ENCODE measurements around the gene MATN4.

GRCh38 chr20:45294003-45294368 is 14.1 kb downstream of the MATN4 start:
- TF ChIP-seq, protein P1, sequence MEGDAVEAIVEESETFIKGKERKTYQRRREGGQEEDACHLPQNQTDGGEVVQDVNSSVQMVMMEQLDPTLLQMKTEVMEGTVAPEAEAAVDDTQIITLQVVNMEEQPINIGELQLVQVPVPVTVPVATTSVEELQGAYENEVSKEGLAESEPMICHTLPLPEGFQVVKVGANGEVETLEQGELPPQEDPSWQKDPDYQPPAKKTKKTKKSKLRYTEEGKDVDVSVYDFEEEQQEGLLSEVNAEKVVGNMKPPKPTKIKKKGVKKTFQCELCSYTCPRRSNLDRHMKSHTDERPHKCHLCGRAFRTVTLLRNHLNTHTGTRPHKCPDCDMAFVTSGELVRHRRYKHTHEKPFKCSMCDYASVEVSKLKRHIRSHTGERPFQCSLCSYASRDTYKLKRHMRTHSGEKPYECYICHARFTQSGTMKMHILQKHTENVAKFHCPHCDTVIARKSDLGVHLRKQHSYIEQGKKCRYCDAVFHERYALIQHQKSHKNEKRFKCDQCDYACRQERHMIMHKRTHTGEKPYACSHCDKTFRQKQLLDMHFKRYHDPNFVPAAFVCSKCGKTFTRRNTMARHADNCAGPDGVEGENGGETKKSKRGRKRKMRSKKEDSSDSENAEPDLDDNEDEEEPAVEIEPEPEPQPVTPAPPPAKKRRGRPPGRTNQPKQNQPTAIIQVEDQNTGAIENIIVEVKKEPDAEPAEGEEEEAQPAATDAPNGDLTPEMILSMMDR (IDR thresholded peaks at IDR 0.05 in 8 of 11, conservative IDR thresholded peaks at IDR 0.05 in 3 of 11), result peak in 4 of 11 experiments; percentile 5 to 31 (median 20)
- TF ChIP-seq POLR2A (IDR thresholded peaks at IDR 0.05), result no peak

All from spleen (tissue), 7 donors.